Stromal cell of bone marrow (primary cell): ENCODE data around the gene RPL21.
A peak's percentile ranks its signal among the peaks of the same experiment; 100 is the strongest.

Source experiments
- DNase-seq: peaks from one replicate; pipeline ENCODE4 v3.0.0-alpha.2; 2012; ENCODE audit warnings: low read depth

RPL21 gene

DNA sequence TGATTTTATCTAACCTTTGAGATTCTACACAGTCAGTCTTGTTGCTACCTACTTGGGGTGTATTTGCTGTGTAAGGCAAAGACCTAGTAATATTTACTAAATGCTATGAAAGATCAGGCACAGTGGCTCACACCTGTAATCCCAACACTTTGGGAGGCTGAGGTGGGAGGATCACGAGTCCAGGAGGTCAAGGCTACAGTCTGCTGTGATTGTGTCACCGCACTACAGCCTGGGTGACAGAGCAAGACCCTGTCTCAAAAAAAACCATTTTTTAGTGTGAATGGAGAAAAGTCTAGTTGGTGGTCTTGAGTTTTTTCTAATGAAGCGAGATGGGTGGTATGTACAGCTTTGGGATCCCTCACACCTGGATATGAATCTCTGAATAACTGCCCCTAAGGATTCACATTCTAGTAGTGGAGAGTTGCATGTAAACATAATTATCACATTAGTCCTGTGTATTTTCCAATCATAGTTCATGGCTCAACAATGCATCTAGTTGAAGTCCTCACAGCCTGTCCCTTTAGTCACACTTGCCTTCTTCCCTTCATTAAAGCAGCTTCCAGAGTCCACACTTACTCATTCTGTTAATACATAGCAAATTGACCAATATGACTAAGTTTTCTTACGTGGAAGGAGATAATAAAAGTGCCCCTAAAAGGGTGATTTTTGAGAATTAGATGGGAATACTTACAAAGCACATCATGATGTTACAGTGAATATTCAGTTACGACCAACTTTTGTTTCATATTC, 7.5 kb downstream of the RPL21 start:
- no peak for DNase-seq

DNA sequence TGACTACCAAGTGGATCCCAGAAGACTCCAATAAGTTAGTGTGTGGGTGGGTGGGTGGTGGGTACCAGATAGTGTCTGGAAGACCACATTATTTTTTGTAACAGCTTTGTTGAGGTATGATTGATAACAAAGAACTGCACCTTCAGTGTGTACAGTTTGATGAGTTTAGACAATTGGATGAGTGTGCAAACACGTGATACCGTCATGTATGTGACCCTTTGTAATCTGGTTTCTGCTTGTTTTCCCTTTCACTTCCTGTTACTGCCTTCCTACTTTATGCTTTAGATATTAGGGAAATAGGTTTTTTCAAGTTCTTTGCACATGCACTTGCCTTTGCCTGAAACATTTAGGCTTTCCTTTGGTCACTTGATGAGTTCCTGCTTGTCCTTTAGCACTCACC, 8.5 kb downstream of the RPL21 start:
- no peak for DNase-seq

DNA sequence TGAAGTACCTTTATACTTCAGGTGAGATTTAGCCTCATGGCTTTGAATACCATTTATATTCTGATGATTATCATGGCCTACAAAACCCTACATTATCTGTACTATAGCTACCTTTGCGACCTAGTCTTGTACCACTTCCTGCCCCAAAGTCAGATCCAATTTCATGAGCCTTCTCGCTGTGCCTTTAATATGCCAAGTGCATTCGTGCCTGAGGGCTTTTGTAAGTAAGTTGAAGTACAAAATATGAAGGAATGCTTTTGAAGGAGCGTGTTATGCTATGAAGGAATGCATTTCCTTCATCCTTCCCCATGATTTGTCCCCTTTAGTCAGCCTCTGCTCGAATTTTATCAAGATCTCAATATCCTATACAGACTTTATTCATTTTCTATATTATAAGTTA, 10.0 kb downstream of the RPL21 start:
- DNase-seq: no peak

DNA sequence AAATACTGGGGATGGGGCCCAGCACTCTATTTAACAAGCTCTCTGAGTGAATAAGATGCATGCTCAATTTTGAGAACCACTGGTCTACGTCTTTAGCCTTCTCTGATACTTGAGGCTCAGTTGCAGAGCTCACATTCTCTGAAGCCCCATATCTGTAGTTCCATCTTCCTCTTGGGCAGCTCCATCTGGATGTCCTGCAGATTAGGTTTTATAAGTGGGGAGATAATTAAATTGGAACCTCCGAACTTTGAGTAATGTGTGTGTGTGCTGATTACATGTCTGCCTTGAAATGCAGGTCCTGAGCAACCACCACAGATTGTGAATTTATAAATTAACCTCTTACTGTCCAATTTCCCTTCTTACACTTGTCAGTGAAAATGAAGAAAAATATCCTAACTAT, 12.1 kb downstream of the RPL21 start:
- DNase-seq: no peak

DNA sequence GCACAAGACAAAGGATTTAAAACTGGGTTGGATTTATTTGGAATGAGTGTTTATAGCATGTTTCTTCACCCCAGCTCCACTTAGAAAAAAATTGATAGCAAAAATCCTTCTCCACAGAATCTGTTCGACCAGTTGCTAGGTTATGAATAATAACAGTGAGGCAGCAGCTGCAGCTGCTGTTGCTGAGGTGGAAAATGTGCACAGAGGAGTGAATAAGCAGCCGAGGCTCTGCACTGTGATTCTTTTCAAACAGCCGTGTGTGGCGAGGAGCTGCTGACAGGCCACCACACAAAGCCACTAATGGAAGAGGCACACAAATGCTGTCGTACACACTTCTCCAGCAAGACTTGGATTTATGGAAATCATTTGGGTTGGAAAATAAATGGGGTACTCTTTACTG, 12.8 kb downstream of the RPL21 start:
- peak; percentile 79 for DNase-seq

DNA sequence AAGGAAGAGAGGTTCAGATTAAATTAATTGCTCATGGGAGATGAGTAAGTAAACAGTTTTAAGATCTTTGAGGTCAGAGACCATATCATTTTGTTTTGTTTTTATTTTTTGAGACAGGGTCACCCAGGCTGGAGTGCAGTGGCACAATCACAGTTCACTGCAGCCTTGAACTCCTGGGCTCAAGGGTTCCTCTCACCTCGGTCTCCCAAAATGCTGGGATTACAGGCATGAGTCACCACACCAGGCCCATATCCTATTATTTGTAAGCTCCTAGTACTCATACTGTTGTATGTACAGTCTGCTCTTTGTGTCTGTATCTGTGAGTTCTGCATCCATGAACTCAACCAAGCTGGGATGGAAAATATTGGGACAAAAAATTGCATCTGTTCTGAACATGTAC, 13.3 kb downstream of the RPL21 start:
- DNase-seq: no peak

DNA sequence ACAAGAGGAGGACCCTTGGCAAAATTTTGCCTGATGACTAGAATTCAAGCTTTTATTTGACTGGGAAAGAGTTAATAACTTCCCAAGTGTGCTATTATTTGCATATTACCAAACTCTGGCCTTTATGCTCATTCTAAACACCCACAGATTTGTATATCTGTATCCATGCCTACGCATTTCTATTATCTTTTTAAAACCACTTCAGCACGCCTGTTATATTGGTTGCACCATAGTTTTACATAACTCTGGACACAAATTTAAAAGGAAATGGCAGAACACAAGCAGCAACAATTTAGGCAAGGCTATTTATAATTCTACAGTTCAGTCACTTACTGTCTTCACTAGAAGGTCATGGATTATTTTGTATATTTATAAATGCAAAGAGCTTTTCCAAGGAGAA, 15.6 kb downstream of the RPL21 start:
- DNase-seq: no peak

DNA sequence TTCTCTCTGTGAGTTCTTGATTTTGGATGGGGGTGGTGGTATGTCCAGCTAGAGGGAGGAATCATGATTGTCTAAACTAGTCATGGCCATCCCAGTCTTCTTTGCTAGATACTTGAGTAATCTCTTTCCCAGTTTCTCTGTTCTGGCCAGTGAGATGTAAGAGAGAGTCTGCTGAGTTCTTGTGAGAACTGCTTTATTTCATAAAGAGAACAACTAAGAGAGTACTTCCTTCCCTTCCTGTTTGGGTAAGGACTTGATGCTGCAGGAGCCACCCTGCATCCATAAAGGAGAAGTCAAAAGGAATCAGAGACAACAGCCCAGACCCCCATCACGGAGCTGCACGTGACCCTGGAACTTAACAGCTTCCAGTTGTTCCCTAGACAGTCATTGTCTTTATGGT, 16.2 kb downstream of the RPL21 start:
- DNase-seq: no peak

DNA sequence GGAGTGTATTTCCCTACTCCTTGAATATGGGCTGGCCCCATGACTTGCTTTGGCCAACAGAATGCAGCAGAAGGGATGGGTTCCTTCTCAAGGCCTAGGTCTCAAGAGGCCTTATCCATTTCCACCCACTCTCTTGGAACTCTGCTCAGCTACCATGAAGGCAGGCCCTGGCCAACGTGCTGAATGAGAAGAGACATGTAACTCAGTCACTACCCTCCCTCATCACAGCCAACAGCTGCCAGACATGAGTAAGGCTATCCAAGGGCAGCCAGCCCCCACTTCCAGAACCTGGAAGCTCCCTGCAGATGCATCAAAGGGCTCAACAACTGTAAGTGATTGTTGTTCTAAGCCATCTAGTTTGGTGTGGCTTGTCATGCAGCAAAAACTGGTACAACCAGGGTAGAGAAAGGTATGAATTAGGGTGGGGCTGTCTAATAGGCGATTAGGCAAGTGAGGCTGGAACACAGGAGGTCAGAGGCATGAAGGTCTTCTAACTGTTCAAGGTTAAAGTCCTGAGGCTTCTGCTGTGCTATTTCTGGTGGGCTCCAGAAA, 17.8 kb downstream of the RPL21 start:
- no peak for DNase-seq

DNA sequence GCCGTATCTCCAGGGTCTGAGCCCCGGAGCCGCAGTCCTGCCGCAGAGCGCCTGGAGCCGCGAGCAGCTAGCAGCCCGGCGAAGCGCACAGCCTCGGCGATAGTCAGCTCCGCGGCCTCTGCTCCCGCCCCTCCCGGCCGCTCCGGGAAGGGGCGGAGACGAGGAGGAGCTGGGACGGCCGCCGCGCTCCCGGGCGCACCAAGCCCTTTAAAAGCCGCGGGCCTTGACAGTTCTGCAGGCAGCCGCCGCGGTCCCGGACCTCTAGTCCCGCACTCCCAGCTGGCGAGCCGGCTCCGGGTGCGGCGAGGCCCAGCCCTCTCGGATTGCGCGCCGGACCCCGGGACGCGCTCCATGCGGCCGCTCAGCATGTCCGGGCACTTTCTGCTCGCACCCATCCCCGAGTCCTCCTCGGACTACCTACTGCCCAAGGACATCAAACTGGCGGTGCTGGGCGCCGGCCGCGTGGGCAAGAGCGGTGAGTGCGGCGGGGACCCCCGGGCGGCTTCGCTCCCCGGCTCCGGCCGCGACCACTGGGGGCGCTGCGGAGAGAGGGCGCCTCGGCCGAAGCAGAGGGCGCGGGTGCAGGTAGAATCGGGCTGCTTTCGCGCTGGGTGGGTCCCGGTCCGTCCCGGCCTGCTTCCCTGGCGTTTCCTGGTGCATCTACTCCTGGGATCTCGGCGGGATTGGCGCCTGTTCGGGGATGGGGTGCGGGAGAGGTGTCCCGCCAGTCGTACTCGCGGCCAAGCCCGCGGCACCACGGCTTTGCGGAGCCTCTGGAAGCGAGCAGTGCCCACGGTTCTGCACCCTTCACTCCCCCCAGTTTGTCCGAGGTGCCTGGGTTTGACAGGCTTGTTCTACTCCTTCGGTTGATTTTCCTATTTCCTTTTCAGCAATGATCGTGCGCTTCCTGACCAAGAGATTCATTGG, 19.5 kb downstream of the RPL21 start, which contains the start of gene RASL11A:
Gene RASL11A (plus strand): TSS at position 237 of the 927 bp plus-strand sequence. CDS start 115 bp downstream, at position 352.
- peak; percentile 86 for DNase-seq

DNA sequence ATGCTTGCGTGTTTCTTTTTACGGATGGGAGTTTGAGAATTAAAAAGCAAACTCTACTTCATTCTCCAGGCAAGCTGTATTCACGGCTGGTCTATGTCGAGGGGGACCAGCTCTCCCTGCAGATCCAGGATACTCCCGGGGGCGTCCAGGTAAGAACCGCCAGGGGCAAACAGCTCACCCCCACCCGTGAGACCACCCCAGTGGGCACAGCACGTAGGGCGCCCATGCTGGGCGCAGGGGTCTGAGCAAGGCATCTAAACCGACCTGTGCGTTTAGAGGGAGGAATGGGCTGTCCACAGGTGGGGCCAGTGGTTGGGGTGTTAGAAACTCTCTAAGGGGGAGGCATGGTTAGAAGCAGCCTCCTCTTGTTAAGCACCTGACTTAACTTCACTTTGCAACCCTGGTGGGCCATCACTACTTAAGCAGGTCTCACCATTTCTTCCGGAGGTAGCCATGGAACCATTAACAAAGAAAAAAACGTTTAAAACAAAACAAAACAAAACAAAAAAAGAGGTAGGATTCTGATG, 20.3 kb downstream of the RPL21 start:
- DNase-seq: no peak

DNA sequence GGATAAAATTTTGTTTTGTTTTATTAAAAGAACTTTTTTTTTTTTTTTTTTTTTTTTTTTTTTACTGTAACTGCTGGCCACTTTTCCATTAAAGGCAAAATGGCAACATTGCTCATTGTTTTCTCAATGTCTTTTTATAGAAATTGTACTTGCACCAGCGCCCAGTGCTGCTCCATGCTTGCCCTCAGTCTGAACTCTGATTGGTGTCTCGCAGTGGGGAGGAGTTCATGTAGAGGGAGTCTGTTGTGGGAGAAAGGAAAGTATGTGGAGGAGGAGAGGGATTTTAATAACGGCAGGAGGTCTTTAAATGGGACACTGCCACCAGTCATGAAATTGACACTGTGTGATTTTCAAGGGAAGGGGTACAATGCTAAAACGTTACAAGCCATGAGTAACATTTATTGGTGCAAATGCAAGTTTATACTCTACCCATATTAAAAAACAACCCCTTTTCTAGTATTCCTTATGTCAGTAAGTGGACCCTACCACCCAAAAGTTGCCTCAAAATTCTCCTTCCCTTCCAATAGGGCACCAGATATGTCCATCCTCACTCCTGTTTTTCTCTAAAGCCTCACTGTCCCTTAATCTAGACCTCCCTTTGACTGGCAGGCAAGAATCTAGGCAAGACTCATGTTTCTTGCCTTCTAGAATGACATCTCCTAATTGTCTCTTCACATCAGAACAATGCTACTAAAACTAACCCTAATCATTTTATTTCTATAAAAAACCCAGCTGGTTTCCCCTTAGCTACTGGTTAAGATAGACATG, 22.5 kb downstream of the RPL21 start:
- peak; percentile 80 for DNase-seq

DNA sequence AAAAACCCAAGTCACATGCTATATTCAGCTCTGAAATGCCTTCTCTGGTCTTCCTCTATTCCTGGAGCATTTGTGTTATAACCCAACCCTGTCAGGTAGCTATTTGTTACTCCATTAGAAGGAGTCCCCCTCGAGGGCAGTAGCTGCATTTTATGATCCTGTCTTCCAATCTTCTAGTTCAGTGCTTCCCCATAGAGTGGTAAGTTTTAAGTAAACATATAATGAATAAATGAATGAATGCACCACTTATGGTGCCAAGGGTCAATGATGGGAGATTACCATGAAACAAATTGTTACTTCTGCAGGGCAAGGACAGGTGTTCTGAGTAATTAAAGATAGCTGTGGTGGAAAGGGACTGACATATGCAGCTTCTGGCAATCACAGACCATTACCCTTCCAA, 23.3 kb downstream of the RPL21 start:
- no peak for DNase-seq

DNA sequence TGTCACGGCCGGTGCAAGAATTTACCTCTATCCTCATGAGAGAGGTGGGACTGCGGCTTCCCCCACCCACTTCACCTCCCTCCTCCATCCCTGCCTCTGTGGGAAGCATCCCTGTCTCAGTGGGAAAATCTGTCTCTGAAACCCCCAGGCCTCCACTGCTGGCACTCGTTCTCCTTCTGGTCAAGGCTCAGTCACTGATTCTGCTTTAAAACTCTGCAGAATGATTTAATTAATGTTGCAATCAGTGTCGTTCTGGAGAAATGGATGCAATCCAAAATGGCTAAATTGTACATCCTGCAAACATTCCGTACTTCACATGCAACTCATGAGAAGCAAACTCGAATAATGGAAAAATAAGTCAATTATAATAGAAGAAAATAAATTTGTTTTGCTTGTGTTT, 24.8 kb downstream of the RPL21 start:
- no peak for DNase-seq

DNA sequence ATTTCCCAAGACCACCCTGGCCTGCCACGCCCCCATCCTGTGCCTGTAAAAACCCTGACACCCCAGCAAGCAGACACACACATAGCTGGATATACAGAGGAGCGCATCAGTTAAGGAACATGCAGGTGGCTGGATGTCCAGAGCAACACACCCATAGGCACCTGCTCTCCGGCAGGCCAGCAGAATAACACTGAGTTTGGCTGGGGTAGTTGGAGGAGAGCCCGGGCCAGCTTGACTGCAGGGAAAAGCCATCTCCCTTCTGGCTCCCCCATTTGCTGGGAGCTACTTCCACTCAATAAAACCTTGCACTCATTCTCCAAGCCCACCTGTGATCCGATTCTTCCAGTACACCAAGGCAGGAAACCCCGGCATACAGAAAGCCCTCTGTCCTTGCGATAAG, 28.1 kb downstream of the RPL21 start:
- no peak for DNase-seq

DNA sequence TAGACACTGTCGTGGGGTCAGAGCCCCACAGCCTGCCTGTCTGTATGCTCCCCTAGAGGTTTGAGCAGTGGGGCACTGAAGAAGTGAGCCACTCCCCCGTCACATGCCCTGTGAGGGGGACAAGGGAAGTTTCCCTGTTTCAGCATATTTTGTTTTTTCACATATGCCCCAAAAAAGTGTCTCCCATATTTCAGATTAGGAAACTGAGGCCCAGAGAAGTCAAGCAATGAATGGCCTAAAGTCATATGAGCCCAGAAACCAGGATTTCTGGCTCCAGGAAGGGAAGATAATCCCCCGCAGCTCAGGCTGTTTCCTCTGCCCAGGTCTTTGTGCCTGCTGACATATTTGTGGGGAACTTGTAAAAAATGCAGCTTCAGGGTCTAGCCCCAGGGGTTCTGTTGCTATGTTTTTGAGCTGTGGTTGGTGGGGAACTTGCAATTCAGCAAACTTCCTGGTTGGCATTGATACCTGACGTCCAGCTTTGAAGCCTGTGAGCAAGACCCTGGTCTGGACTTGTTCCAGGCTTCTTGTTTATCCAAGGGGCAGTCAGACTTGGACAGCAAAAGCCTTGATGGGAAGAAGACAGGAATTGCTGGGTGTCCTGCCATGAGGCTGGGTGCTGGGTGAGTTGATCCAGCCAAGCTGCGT, 28.8 kb downstream of the RPL21 start:
- DNase-seq: no peak

DNA sequence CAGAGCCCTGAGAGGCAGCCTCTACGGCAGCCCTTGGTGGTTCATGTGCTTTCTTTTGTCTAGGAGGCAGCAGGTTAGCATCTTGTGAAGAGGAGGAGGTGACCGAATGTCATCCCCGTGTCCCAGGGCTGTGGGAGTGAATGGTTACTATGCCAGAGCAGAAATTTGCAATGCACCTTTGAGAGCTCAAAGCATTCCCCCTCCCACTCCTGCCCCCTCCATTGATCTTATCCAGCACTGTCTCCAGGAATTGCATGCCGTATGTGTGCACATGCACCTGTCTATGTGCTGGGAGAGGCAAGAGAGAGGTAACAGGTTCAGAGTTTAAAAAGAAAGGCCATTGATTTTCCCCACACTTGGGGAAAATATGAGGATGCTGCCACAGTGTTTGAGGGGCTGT, 29.5 kb downstream of the RPL21 start:
- DNase-seq: no peak

DNA sequence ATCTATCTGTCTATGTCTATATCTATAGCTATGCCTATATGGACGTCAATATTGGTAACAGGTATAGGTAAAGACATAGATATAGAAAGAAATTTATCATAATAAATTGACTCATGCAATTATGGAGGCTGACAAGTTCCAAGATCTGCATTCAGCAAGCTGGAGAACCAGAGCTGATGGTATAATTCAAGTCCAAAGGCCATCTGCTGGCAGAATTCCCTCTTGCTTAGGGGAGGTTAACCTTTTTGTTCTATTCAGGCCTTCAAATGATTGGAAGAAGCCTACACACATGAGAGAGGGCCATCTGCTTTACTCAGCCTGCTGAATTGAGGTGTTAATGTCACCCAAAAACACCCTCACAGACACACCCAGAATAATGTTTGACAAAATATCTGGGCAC, 30.1 kb downstream of the RPL21 start:
- DNase-seq: no peak

DNA sequence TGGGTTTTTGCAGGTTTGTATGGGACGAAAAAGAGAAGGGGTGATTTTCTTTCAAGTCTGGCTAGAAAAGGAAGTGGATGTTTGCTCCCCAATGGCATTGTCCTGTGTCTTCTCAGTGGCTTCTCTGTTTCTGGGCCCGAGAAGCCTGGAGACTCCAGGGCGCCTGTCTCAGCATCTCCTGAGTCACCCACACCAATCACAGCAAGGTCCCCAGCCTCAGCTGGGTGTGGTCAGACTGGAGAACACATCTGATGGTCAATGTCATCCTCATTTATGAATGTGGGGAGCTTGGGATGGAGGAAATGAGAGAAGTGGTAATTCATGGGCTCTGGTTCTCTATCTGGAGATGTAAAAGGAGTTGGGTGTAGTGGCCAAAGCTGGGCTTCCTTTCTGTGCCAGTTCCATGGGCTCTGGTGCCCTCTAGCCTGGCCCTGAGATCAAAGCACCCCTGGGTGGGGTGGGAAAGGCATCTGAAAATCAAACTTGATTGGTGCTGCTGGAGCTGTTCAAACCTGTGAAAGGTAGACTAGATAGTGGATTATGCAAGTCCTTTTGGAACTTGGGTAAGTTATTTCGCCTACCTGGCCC, 32.6 kb downstream of the RPL21 start:
- peak; percentile 22 for DNase-seq

DNA sequence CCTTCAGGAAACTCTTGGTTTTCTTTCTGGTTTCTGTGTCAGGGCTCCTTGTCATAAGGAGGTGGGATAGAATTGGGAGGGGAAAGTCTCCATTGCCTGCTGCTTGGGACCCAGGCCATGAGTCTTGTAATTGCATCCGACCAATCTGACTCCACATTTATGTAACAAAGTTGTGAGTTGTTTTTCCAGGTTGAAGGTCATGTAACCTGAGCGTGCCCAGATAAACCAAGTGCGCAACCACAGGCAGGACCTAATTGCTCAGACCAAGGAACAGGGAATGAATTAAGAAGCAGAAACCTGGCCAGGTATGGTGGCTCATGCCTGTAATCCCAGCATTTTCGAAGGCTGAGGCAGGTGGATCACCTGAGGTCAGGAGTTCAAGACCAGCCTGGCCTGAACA, 37.0 kb downstream of the RPL21 start:
- DNase-seq: no peak
